GM12878 (cell line): ENCODE results near the gene KDM2A. TPM values are rescaled to one million over a fixed set of nuclear protein-coding genes. Genes with fewer than 3 reads are reported as not detected.

Experiments
- ATAC-seq: fragments of 200-7000 bp; cut with Tn5 transposase; 3 replicates; pipeline ENCODE4 v1.9.1; 2020; ENCODE audit warnings: mild to moderate bottlenecking, moderate library complexity
- BruUV-seq: library from RNA; stranded (reverse); fragments of 400-500 nt; replicated peaks from 2 replicates; lab custom pipeline; 2021; lab: Mats Ljungman, UMichigan
- CTCF ChIA-PET: fragments of 300-600 bp; sonication (Branson Sonifier 250); formaldehyde crosslinking; extraction: SDS; loops from one replicate; lab custom pipeline; 2021; ENCODE audit warnings: inconsistent platforms; lab: Yijun Ruan, JAX
- POLR2A ChIA-PET: fragments of 350-600 bp; formaldehyde crosslinking; extraction: SDS; loops from one replicate; lab custom pipeline; 2021; ENCODE audit warnings: inconsistent platforms; lab: Charles Lee
- RAD21 ChIA-PET: fragments of 300-600 bp; sonication (Branson Sonifier 250); formaldehyde crosslinking; loops from one replicate; lab custom pipeline; 2023; ENCODE audit warnings: antibody characterized with exemption; ENCODE audit not compliant: unreplicated experiment; lab: Charles Lee
- SMC1A ChIA-PET: fragments of 300-600 bp; sonication (Branson Sonifier 250); formaldehyde crosslinking; loops from one replicate; lab custom pipeline; 2023; ENCODE audit not compliant: unreplicated experiment, uncharacterized antibody; lab: Charles Lee
- DNase-seq: peaks from one replicate; pipeline ENCODE4 v3.0.0-alpha.2; 2011; ENCODE audit warnings: low read depth, low spot score
- FAIRE-seq: peaks from 3 replicates; lab custom pipeline; 2011; peaks lifted over from hg19 to GRCh38; lab: Jason Lieb, UNC
- H2AFZ ChIP-seq: 2 replicates; pipeline ENCODE4 v1.6.0; 2011; ENCODE audit warnings: low read depth, low read length, control low read depth; ENCODE audit not compliant: control insufficient read depth
- H3K27ac ChIP-seq: 2 replicates; pipeline ENCODE4 v1.5.1; 2011; ENCODE audit warnings: control low read depth; ENCODE audit not compliant: control insufficient read depth, insufficient read depth
- H3K27me3 ChIP-seq, 2 experiments: replicated peaks in 1 of 2; 2 replicates each; pipeline versions ENCODE4 v1.6.0 to v1.6.1; 2011; ENCODE audit warnings: low read length in 1 of 2; ENCODE audit not compliant: control insufficient read depth in 2 of 2, insufficient read depth in 2 of 2
- H3K36me3 ChIP-seq, 2 experiments: 2 replicates each; pipeline ENCODE4 v1.5.1; 2011; ENCODE audit warnings: low read length in 1 of 2; ENCODE audit not compliant: control insufficient read depth in 2 of 2, insufficient read depth in 2 of 2
- H3K4me1 ChIP-seq: 2 replicates; pipeline ENCODE4 v1.6.1; 2011; ENCODE audit warnings: mild to moderate bottlenecking, low read length, moderate library complexity, mixed read lengths; ENCODE audit not compliant: control insufficient read depth, insufficient read depth
- H3K4me2 ChIP-seq: 2 replicates; pipeline ENCODE4 v1.6.0; 2011; ENCODE audit warnings: control low read depth; ENCODE audit not compliant: control insufficient read depth, insufficient read depth
- H3K4me3 ChIP-seq: fragments of 200-600 bp; sonication (generic); 2 replicates; pipeline ENCODE4 v1.5.1; 2016
- H3K79me2 ChIP-seq: 2 replicates; pipeline ENCODE4 v1.6.0; 2011; ENCODE audit warnings: low read length; ENCODE audit not compliant: control insufficient read depth, insufficient read depth
- H3K9ac ChIP-seq: 2 replicates; pipeline ENCODE4 v1.8.0; 2011; ENCODE audit warnings: low read length, control low read depth, mixed read lengths; ENCODE audit not compliant: control insufficient read depth, insufficient read depth
- H3K9me3 ChIP-seq: replicated peaks from 3 replicates; pipeline ENCODE4 v1.5.1; 2011; ENCODE audit warnings: mild to moderate bottlenecking, low read length; ENCODE audit not compliant: control insufficient read depth, insufficient read depth
- H4K20me1 ChIP-seq: 2 replicates; pipeline ENCODE4 v1.6.0; 2011; ENCODE audit not compliant: control insufficient read depth, insufficient read depth
- BCL11A ChIP-seq: IDR thresholded peaks from 2 replicates; pipeline ENCODE4 v1.6.1; 2011; ENCODE audit warnings: low read depth, low read length
- BRCA1 ChIP-seq: IDR thresholded peaks from 2 replicates; pipeline ENCODE4 v1.6.1; 2011; ENCODE audit warnings: low read depth, low read length, improper control_type of control experiment
- CBX5 ChIP-seq: sonication (generic); IDR thresholded peaks from 2 replicates; pipeline ENCODE4 v1.6.1; 2016; ENCODE audit warnings: low read depth, moderate library complexity, mild to moderate bottlenecking, inconsistent platforms
- CHD4 ChIP-seq: fragments of 200-600 bp; sonication (generic); IDR thresholded peaks from 2 replicates; pipeline ENCODE4 v1.6.1; 2016; ENCODE audit warnings: mild to moderate bottlenecking
- DPF2 ChIP-seq: fragments of 450-650 bp; IDR thresholded peaks from 2 replicates; pipeline ENCODE4 v1.6.1; 2017; ENCODE audit warnings: mild to moderate bottlenecking
- ESRRA ChIP-seq: IDR thresholded peaks from 2 replicates; pipeline ENCODE4 v1.6.1; 2012; ENCODE audit warnings: mild to moderate bottlenecking, low read length, improper control_type of control experiment
- IRF4 ChIP-seq: IDR thresholded peaks from 2 replicates; pipeline ENCODE4 v1.6.1; 2011; ENCODE audit warnings: low read depth, low read length
- MYC ChIP-seq: IDR thresholded peaks from 2 replicates; pipeline ENCODE4 v1.6.1; 2011; ENCODE audit warnings: mild to moderate bottlenecking, low read length, moderate library complexity, inconsistent platforms; ENCODE audit not compliant: insufficient read depth, insufficient replicate concordance, insufficient read length, severe bottlenecking
- PKNOX1 ChIP-seq: fragments of 450-650 bp; IDR thresholded peaks from 2 replicates; pipeline ENCODE4 v1.6.1; 2016; ENCODE audit warnings: mild to moderate bottlenecking
- RCOR1 ChIP-seq: conservative IDR thresholded peaks from 2 replicates; pipeline ENCODE4 v1.6.1; 2012; ENCODE audit warnings: low read depth, low read length, improper control_type of control experiment
- RELA ChIP-seq: fragments of 450-650 bp; IDR thresholded peaks from 2 replicates; pipeline ENCODE4 v1.8.0; 2014; ENCODE audit warnings: borderline replicate concordance; ENCODE audit not compliant: partially characterized antibody
- SMAD5 ChIP-seq: IDR thresholded peaks from 2 replicates; pipeline ENCODE4 v1.6.1; 2016; ENCODE audit warnings: antibody characterized with exemption, low read depth
- SP1 ChIP-seq: IDR thresholded peaks from one replicate; pipeline ENCODE4 v1.6.1; 2011; ENCODE audit warnings: low read depth, low read length
- USF1 ChIP-seq: IDR thresholded peaks from 2 replicates; pipeline ENCODE4 v1.6.1; 2011; ENCODE audit warnings: borderline replicate concordance, low read depth, mild to moderate bottlenecking, moderate library complexity, mixed read lengths, low read length; ENCODE audit not compliant: insufficient read depth; ENCODE audit errors: extremely low read length
- YBX1 ChIP-seq: fragments of 450-650 bp; IDR thresholded peaks from 2 replicates; pipeline ENCODE4 v1.6.1; 2016; ENCODE audit warnings: antibody characterized with exemption
- ZNF207 ChIP-seq: fragments of 450-650 bp; IDR thresholded peaks from 2 replicates; pipeline ENCODE4 v1.6.1; 2014; ENCODE audit warnings: antibody characterized with exemption, mild to moderate bottlenecking, borderline replicate concordance
- ZNF217 ChIP-seq: fragments of 450-650 bp; IDR thresholded peaks from 2 replicates; pipeline ENCODE4 v1.6.1; 2017; ENCODE audit warnings: antibody characterized with exemption, mild to moderate bottlenecking
- WGBS: methylation state at CpG from one replicate; pipeline ENCODE4 v1.1.6; 2016; ENCODE audit warnings: low lambda C conversion rate; ENCODE audit not compliant: insufficient replicate concordance, insufficient coverage; ENCODE audit errors: missing lambda C conversion rate; 5-methylcytosine and 5-hydroxymethylcytosine counted together
- in situ Hi-C: fragments of 300-500 bp; cut with MboI; formaldehyde crosslinking; loops from 9 replicates; pipeline ENCODE4 v1.14.3; 2018; ENCODE audit warnings: mixed read lengths
- intact Hi-C: fragments of 100-400 bp; cut with micrococcal nuclease; formaldehyde crosslinking; loops from one replicate; pipeline ENCODE4 v1.14.2; 2022; ENCODE audit not compliant: unreplicated experiment
- polyA plus RNA-seq, 11 experiments: library from polyadenylated mRNA; depleted of rRNA in 4 of 11; unstranded in 6 of 11; stranded (reverse) in 5 of 11; fragments of >200 nt; fragmentation: Nextera tagmentation in 4 of 11; fragmentation: Illumina TruSeq in 1 of 11; extraction: Ambion mirVana in 4 of 11; extraction: Trizol in 1 of 11; gene quantifications; 1 replicate in 1 of 11; 2 replicates in 10 of 11; pipeline versions ENCODE4 v1.2.1 to v1.2.3, GENCODE V29; 2011 to 2016; ENCODE audit warnings: inconsistent platforms in 2 of 11, missing spikeins in 2 of 11, low read depth in 1 of 11
- total RNA-seq, 4 experiments: library from RNA; depleted of rRNA in 3 of 4; stranded (reverse); fragments of >200 nt in 3 of 4; fragmentation: Illumina TruSeq in 1 of 4; extraction: Trizol in 1 of 4; gene quantifications; 2 replicates each; pipeline versions ENCODE4 v1.2.1 to v1.2.3, GENCODE V29; 2013 to 2021
- TF ChIP-seq, protein P1 (sequence below): IDR thresholded peaks from 2 replicates; pipeline ENCODE4 v1.6.1; 2012; ENCODE audit warnings: low read depth, low read length, improper control_type of control experiment

Gene KDM2A
- total and polyA plus RNA-seq, 10 of the 15 experiments (the other 5 are each of a cell fraction or from before 2014, with no cell fraction given): 10.5 to 69.3 (median 41.6) TPM

- ChIA-PET RAD21 (interaction anchor here (0.7 kb wide), 1 partner anchor 37 kb away, joined by 3 read pairs; no protein-coding TSS in a partner anchor), POLR2A (no interaction called here), CTCF (interaction anchor here (1.2 kb wide), 1 partner anchor 82 kb away, joined by 3 read pairs; no protein-coding TSS in a partner anchor), SMC1A (interaction anchor here (3.2 kb wide), 1 partner anchor 37 kb away, joined by 9 read pairs; no protein-coding TSS in a partner anchor)
- Histone ChIP-seq H3K79me2 (no peaks in the 10 kb centered on the region), H2AFZ (no peak overlapping the region), H3K36me3 (no peaks in the 10 kb centered on the region), H3K4me2 (no peak overlapping the region), H3K4me3 (no peak overlapping the region), H3K27ac (no peak overlapping the region), H3K9ac (no peak overlapping the region), H4K20me1 (no peaks in the 10 kb centered on the region), H3K4me1 (peaks cover 10% of the 10 kb centered on the region), H3K9me3 (no peaks in the 10 kb centered on the region), H3K27me3 (no peaks in the 10 kb centered on the region)
- in situ Hi-C loops: no loop called here
- BruUV-seq: no TSS peak
- 83% methylated on average over 5 of the region's 5 CpGs for WGBS
- FAIRE-seq (no peak), ATAC-seq (no peak), DNase-seq (no peak)
- TF ChIP-seq RELA (no peak), CBX5 (no peak), DPF2 (no peak), BCL11A (no peak), SP1 (no peak), RCOR1 (no peak), CHD4 (no peak), SMAD5 (no peak), USF1 (no peak), BRCA1 (no peak), ZNF207 (no peak), YBX1 (no peak), ESRRA (no peak), IRF4 (no peak), MYC (no peak), PKNOX1 (no peak), ZNF217 (no peak)
- TF ChIP-seq, protein P1, sequence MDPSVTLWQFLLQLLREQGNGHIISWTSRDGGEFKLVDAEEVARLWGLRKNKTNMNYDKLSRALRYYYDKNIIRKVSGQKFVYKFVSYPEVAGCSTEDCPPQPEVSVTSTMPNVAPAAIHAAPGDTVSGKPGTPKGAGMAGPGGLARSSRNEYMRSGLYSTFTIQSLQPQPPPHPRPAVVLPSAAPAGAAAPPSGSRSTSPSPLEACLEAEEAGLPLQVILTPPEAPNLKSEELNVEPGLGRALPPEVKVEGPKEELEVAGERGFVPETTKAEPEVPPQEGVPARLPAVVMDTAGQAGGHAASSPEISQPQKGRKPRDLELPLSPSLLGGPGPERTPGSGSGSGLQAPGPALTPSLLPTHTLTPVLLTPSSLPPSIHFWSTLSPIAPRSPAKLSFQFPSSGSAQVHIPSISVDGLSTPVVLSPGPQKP: no peak
- intact Hi-C loops: loop anchor here (10.0 kb wide), 1 partner anchor 159 kb away; no protein-coding TSS in a partner anchor
Observed at GRCh38 chr11:67085617-67086016, 33.4 kb upstream of the KDM2A start.
